ENCODE measurements around the gene KLRF2.
"Not testable (repeated sequence)": the region's sequence is repeated elsewhere in the genome, so short reads cannot be mapped to it uniquely, and the experiment has no call there.

KLRF2 gene

GRCh38 chr12:9881246-9881645 lies at the start of gene KLRF2:
TSS of gene KLRF2 (plus strand) at chr12:9881489. CDS start at chr12:9881596, 107 bp downstream.
- DNase-seq: no peak

GRCh38 chr12:9831720-9832119 lies 49.6 kb upstream of the KLRF2 start:
- no peak for DNase-seq

- no peak for DNase-seq
Measured at GRCh38 chr12:9843407-9843806, 37.9 kb upstream of the KLRF2 start.

- DNase-seq: no peak
Measured at GRCh38 chr12:9848899-9849298, 32.4 kb upstream of the KLRF2 start.

GRCh38 chr12:9851050-9851449 lies 30.2 kb upstream of the KLRF2 start:
- DNase-seq: no peak

GRCh38 chr12:9851927-9852326 lies 29.4 kb upstream of the KLRF2 start:
- DNase-seq: no peak

- no peak for DNase-seq
Measured at GRCh38 chr12:9856151-9856550, 25.1 kb upstream of the KLRF2 start.

- no peak for DNase-seq
Measured at GRCh38 chr12:9856894-9857293, 24.4 kb upstream of the KLRF2 start.

- DNase-seq: no peak
Measured at GRCh38 chr12:9858135-9858534, 23.2 kb upstream of the KLRF2 start.

- no peak for DNase-seq
Measured at GRCh38 chr12:9864913-9865675, 16.2 kb upstream of the KLRF2 start.

GRCh38 chr12:9866860-9867269 lies 14.4 kb upstream of the KLRF2 start:
- no peak for DNase-seq

GRCh38 chr12:9867531-9867930 lies 13.8 kb upstream of the KLRF2 start:
- DNase-seq: no peak

- no peak for DNase-seq
Measured at GRCh38 chr12:9868311-9868801, 12.9 kb upstream of the KLRF2 start.

GRCh38 chr12:9868951-9869306 lies 12.4 kb upstream of the KLRF2 start:
- no peak for DNase-seq

- DNase-seq: no peak
Measured at GRCh38 chr12:9869307-9870161, 11.8 kb upstream of the KLRF2 start, which contains the start of gene CLEC2B. TSS of gene CLEC2B (minus strand) at chr12:9869354.

- DNase-seq: no peak
Measured at GRCh38 chr12:9870286-9870866, 10.9 kb upstream of the KLRF2 start.

- no peak for DNase-seq
Measured at GRCh38 chr12:9872162-9872561, 9.1 kb upstream of the KLRF2 start.

- DNase-seq: no peak
Measured at GRCh38 chr12:9872742-9873141, 8.5 kb upstream of the KLRF2 start.

- DNase-seq: not testable (repeated sequence)
Measured at GRCh38 chr12:9876120-9876519, 5.2 kb upstream of the KLRF2 start.

GRCh38 chr12:9880532-9881078 lies 684 bp upstream of the KLRF2 start:
- DNase-seq: no peak

- DNase-seq: no peak
Measured at GRCh38 chr12:9881988-9882387, 699 bp downstream of the KLRF2 start.

- no peak for DNase-seq
Measured at GRCh38 chr12:9883175-9883574, 1.9 kb downstream of the KLRF2 start.

- DNase-seq: no peak
Measured at GRCh38 chr12:9888665-9889273, 7.5 kb downstream of the KLRF2 start.
